SK-N-SH (cell line): ENCODE results near the gene MN1. TPM values are rescaled to one million over a fixed set of nuclear protein-coding genes. Genes with fewer than 3 reads are reported as not detected.

Experiments used
- CTCF ChIA-PET: fragments of 300-600, 350-600 bp; formaldehyde crosslinking; extraction: SDS; loops from one replicate; lab custom pipeline; 2021; lab: Yijun Ruan, JAX
- POLR2A ChIA-PET: fragments of 350-600 bp; sonication (Branson Sonifier 250); formaldehyde crosslinking; extraction: SDS; loops from one replicate; lab custom pipeline; 2020; ENCODE audit warnings: antibody characterized with exemption, inconsistent platforms; lab: Yijun Ruan, JAX
- DNase-seq: peaks from one replicate; pipeline ENCODE4 v3.0.0; 2012
- H2AFZ ChIP-seq: fragments of 200-600 bp; sonication (generic); 2 replicates; pipeline ENCODE4 v1.8.1; 2016; ENCODE audit warnings: antibody characterized with exemption, mild to moderate bottlenecking, low read depth
- H3F3A ChIP-seq: fragments of 200-600 bp; sonication (generic); replicated peaks from 2 replicates; pipeline ENCODE3; 2016; ENCODE audit warnings: antibody characterized with exemption, mild to moderate bottlenecking; ENCODE audit not compliant: insufficient read depth
- H3K27ac ChIP-seq, 2 experiments: fragments of 200-500 bp in 1 of 2; fragments of 200-600 bp in 1 of 2; sonication (Bioruptor generic) in 1 of 2; sonication (generic), shearing (Covaris generic) in 1 of 2; 2 replicates each; pipeline versions ENCODE4 v1.5.1 to v1.6.1; 2014 to 2016; ENCODE audit warnings: low read depth in 2 of 2, inconsistent platforms in 1 of 2, low read length in 1 of 2, mild to moderate bottlenecking in 1 of 2, mixed read lengths in 1 of 2
- H3K27me3 ChIP-seq: fragments of 200-600 bp; sonication (generic), shearing (Covaris generic); 2 replicates; pipeline ENCODE4 v1.6.1; 2016; ENCODE audit warnings: mixed run types; ENCODE audit not compliant: insufficient read depth
- H3K36me3 ChIP-seq, 2 experiments: fragments of 200-500 bp in 1 of 2; fragments of 200-600 bp in 1 of 2; sonication (Bioruptor generic) in 1 of 2; sonication (generic) in 1 of 2; replicated peaks in 1 of 2; 2 replicates each; pipeline versions ENCODE3 to v1.5.1; 2014 to 2016; ENCODE audit warnings: low read length in 1 of 2, mild to moderate bottlenecking in 1 of 2; ENCODE audit not compliant: insufficient read depth in 2 of 2, control insufficient read depth in 1 of 2
- H3K4me1 ChIP-seq, 2 experiments: fragments of 200-500 bp in 1 of 2; fragments of 200-600 bp in 1 of 2; sonication (Bioruptor generic) in 1 of 2; sonication (generic), shearing (Covaris generic) in 1 of 2; 2 replicates each; pipeline versions ENCODE4 v1.5.1 to v1.6.1; 2014 to 2016; ENCODE audit warnings: low read depth in 1 of 2, low read length in 1 of 2, mixed run types in 1 of 2; ENCODE audit not compliant: insufficient read depth in 2 of 2, control insufficient read depth in 1 of 2
- H3K4me2 ChIP-seq: fragments of 200-600 bp; sonication (generic), shearing (Covaris generic); 2 replicates; pipeline ENCODE4 v1.6.1; 2017; ENCODE audit warnings: mixed run types
- H3K4me3 ChIP-seq, 2 experiments: fragments of 200-500 bp in 1 of 2; fragments of 200-600 bp in 1 of 2; sonication (Bioruptor generic) in 1 of 2; sonication (generic), shearing (Covaris generic) in 1 of 2; 2 replicates each; pipeline versions ENCODE4 v1.5.1 to v1.8.1; 2014 to 2016; ENCODE audit warnings: low read depth in 2 of 2, inconsistent platforms in 1 of 2, low read length in 1 of 2, mild to moderate bottlenecking in 1 of 2, mixed read lengths in 1 of 2, moderate library complexity in 1 of 2
- H3K79me2 ChIP-seq: fragments of 200-600 bp; sonication (generic); 2 replicates; pipeline ENCODE4 v1.8.1; 2017; ENCODE audit warnings: mild to moderate bottlenecking; ENCODE audit not compliant: insufficient read depth
- H3K9ac ChIP-seq: fragments of 200-600 bp; sonication (generic); 2 replicates; pipeline ENCODE4 v1.6.1; 2017; ENCODE audit warnings: mixed run types
- H3K9me2 ChIP-seq: fragments of 200-600 bp; sonication (generic); 2 replicates; pipeline ENCODE4 v1.6.1; 2017; ENCODE audit warnings: mixed run types
- H3K9me3 ChIP-seq: fragments of 200-600 bp; sonication (generic); 2 replicates; pipeline ENCODE4 v1.6.1; 2017; ENCODE audit warnings: mixed run types, mild to moderate bottlenecking, moderate library complexity
- H4K20me1 ChIP-seq: fragments of 200-600 bp; sonication (generic); 2 replicates; pipeline ENCODE4 v1.6.1; 2017; ENCODE audit warnings: mild to moderate bottlenecking, mixed run types; ENCODE audit not compliant: insufficient read depth
- CTCF ChIP-seq: fragments of 200-600 bp; sonication (generic); IDR thresholded peaks from 2 replicates; pipeline ENCODE4 v1.6.1; 2017; ENCODE audit warnings: antibody characterized with exemption, mild to moderate bottlenecking, moderate library complexity
- EP300 ChIP-seq, 2 experiments: IDR thresholded peaks; 2 replicates each; pipeline versions ENCODE4 v1.4.0 to v1.6.1; 2012; ENCODE audit warnings: borderline replicate concordance in 1 of 2, low read depth in 1 of 2, low read length in 1 of 2
- EZH2phosphoT487 ChIP-seq: fragments of 200-600 bp; sonication (generic); IDR thresholded peaks from 2 replicates; pipeline ENCODE4 v1.6.1; 2017; ENCODE audit warnings: low read depth, mixed run types, mild to moderate bottlenecking, antibody characterized with exemption, moderate library complexity, borderline replicate concordance
- FOXJ3 ChIP-seq: sonication (generic); formaldehyde crosslinking; IDR thresholded peaks from 2 replicates; pipeline ENCODE4 v1.5.1; 2020; ENCODE audit warnings: mild to moderate bottlenecking, missing genetic modification reagents
- MAX ChIP-seq: IDR thresholded peaks from 2 replicates; pipeline ENCODE4 v1.4.0; 2012; ENCODE audit warnings: low read depth
- MEF2A ChIP-seq: IDR thresholded peaks from 2 replicates; pipeline ENCODE4 v1.4.0; 2012; ENCODE audit warnings: low read depth, borderline replicate concordance
- MXI1 ChIP-seq: IDR thresholded peaks from 2 replicates; pipeline ENCODE4 v1.6.1; 2012; ENCODE audit warnings: mild to moderate bottlenecking, low read depth, low read length, improper control_type of control experiment
- NFIC ChIP-seq: IDR thresholded peaks from 2 replicates; pipeline ENCODE4 v1.4.0; 2012; ENCODE audit warnings: borderline replicate concordance
- PBX3 ChIP-seq: IDR thresholded peaks from 2 replicates; pipeline ENCODE4; 2012
- RXRA ChIP-seq: IDR thresholded peaks from 2 replicates; pipeline ENCODE4 v1.4.0; 2012; ENCODE audit warnings: low read depth, mild to moderate bottlenecking, borderline replicate concordance
- TAF1 ChIP-seq: IDR thresholded peaks from 2 replicates; pipeline ENCODE4 v1.6.1; 2012; ENCODE audit warnings: low read depth, mild to moderate bottlenecking, low read length, moderate library complexity, borderline replicate concordance
- TCF12 ChIP-seq: IDR thresholded peaks from 2 replicates; pipeline ENCODE4 v1.4.0; 2012
- TEAD4 ChIP-seq: IDR thresholded peaks from 2 replicates; pipeline ENCODE4 v1.4.0; 2012; ENCODE audit warnings: mild to moderate bottlenecking, borderline replicate concordance; ENCODE audit not compliant: insufficient read depth
- USF2 ChIP-seq: fragments of 150-350 bp; IDR thresholded peaks from 2 replicates; pipeline ENCODE4 v1.6.1; 2017; ENCODE audit warnings: antibody characterized with exemption, low read length, low read depth, borderline replicate concordance
- YY1 ChIP-seq: IDR thresholded peaks from 2 replicates; pipeline ENCODE4 v1.4.0; 2012; ENCODE audit warnings: low read depth, mild to moderate bottlenecking
- WGBS: methylation state at CpG from one replicate; pipeline ENCODE4 v1.1.6; 2017; ENCODE audit warnings: low lambda C conversion rate; 5-methylcytosine and 5-hydroxymethylcytosine counted together
- polyA plus RNA-seq, 3 experiments: library from polyadenylated mRNA; depleted of rRNA; stranded (reverse); fragments of >200 nt; gene quantifications; 2 replicates each; pipeline ENCODE4 v1.2.3, GENCODE V29; 2012

Gene MN1
- polyA plus RNA-seq, 1 of the 3 experiments (the other 2 are of a cell fraction): 0.20 TPM

GRCh38 chr22:27747396-27748221, 53.9 kb downstream of the MN1 start:
- H3K4me1 ChIP-seq: peaks cover 7 to 10% of the 10 kb centered on the region in 2 experiments; a peak in 3 of 4 replicates
- WGBS: 78% methylated on average over 12 of the region's 13 CpGs
- CTCF ChIA-PET: interaction anchor here (1.3 to 1.6 kb wide), 3 partner anchors 22 to 134 kb away, joined by 3 to 4 read pairs (median 3); no protein-coding TSS in a partner anchor
- no peaks in the 10 kb centered on the region for H3F3A ChIP-seq
- no peaks in the 10 kb centered on the region for H3K9me2 ChIP-seq
- POLR2A ChIA-PET: no interaction called here
- no peak overlapping the region for H3K4me2 ChIP-seq
- H3K4me3 ChIP-seq: no peak overlapping the region
- no peak overlapping the region for H2AFZ ChIP-seq
- H3K36me3 ChIP-seq: no peaks in the 10 kb centered on the region
- no peaks in the 10 kb centered on the region for H4K20me1 ChIP-seq
- peak; percentile 40; the same call in 1 of the 2 replicates for TF ChIP-seq CTCF
- no peak for TF ChIP-seq MEF2A
- TF ChIP-seq USF2: no peak
- TF ChIP-seq, all 33 proteins: peak for 1
- H3K27ac ChIP-seq: no peak overlapping the region
- H3K27me3 ChIP-seq: no peaks in the 10 kb centered on the region; the same call in 1 of the 2 replicates
- no peak for DNase-seq
- H3K9me3 ChIP-seq: no peaks in the 10 kb centered on the region
- H3K79me2 ChIP-seq: no peaks in the 10 kb centered on the region
- H3K9ac ChIP-seq: no peak overlapping the region

GRCh38 chr22:27746918-27747317, 54.6 kb downstream of the MN1 start:
- Histone ChIP-seq H2AFZ (no peak overlapping the region), H3K4me1 (peaks cover 7 to 10% of the 10 kb centered on the region in 2 experiments; a peak in 3 of 4 replicates), H3K9me2 (no peaks in the 10 kb centered on the region), H3K4me3 (no peak overlapping the region), H3F3A (no peaks in the 10 kb centered on the region), H3K27me3 (no peaks in the 10 kb centered on the region; the same call in 1 of the 2 replicates), H3K9ac (no peak overlapping the region), H3K36me3 (no peaks in the 10 kb centered on the region), H4K20me1 (no peaks in the 10 kb centered on the region), H3K79me2 (no peaks in the 10 kb centered on the region), H3K4me2 (no peak overlapping the region), H3K27ac (no peak overlapping the region), H3K9me3 (no peaks in the 10 kb centered on the region)
- no peak for DNase-seq
- 78% methylated on average over 8 of the region's 8 CpGs for WGBS
- ChIA-PET CTCF (interaction anchor here (1.6 kb wide), 1 partner anchor 8 kb away, joined by 4 read pairs; no protein-coding TSS in a partner anchor), POLR2A (no interaction called here)
- TF ChIP-seq TAF1 (no peak), USF2 (no peak), YY1 (no peak), RXRA (no peak), EZH2phosphoT487 (no peak), NFIC (no peak), FOXJ3 (CRISPR knock-in tag) (no peak), PBX3 (no peak), EP300 (IDR thresholded peaks at IDR 0.05; ENCODE audit: borderline replicate concordance in 1 of 2, low read depth in 1 of 2, low read length in 1 of 2) (no peak), TEAD4 (no peak), TCF12 (no peak), MXI1 (no peak), MAX (no peak)
